Left renal pelvis (tissue), 4 donors: Measurements from ENCODE around the gene FZR1. TPM values are rescaled to one million over a fixed set of nuclear protein-coding genes. Genes with fewer than 3 reads are reported as not detected.

Experiments used
- DNase-seq, 4 donors: peaks; one replicate each; pipeline ENCODE4 v3.0.0-alpha.2; 2013; ENCODE audit warnings: low read depth in 4 of 4, low spot score in 3 of 4
- polyA plus RNA-seq, 4 donors: library from polyadenylated mRNA; unstranded; fragments of 120-200 nt; gene quantifications; one replicate each; pipeline ENCODE4 v1.2.1, GENCODE V29; 2013; ENCODE audit not compliant: insufficient read length in 4 of 4

Gene FZR1
- polyA plus RNA-seq, 4 donors = 43.2 to 59.0 (median 50.0) TPM

DNA sequence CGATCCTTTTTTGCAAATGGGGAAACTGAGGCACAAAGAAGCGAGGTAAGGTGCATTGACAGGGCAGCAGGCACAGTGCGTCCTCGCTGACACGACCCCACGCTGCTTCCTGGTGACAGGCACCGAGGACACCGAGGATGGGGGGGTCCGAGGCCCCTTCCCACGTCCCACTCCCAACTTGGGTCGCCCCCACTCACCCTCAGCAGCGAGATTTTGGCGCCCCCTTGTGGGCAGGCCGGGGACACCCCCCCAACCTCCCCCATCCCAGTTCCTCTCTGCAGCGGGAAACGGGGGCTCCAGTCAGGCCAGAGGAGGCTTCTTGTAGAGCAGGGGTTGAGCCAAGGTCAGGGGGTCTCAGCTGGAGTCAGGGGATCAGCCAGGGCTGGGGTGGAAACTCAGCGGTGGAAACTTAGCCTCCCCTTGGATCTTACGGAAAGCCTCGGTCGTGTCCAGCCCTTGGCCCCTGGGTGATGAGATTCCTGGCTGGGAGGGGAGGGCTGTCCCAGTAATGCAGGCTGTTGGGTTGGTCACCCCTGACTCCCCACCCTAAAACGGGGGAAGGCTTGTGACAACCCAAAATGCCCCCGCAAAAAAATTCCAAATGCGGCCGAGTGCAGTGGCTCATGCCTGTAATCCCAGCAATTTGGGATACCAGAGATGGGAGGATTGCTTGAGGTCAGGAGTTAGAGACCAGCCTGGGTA lies 34.0 kb upstream of the FZR1 start:
- DNase-seq = no peak

DNA sequence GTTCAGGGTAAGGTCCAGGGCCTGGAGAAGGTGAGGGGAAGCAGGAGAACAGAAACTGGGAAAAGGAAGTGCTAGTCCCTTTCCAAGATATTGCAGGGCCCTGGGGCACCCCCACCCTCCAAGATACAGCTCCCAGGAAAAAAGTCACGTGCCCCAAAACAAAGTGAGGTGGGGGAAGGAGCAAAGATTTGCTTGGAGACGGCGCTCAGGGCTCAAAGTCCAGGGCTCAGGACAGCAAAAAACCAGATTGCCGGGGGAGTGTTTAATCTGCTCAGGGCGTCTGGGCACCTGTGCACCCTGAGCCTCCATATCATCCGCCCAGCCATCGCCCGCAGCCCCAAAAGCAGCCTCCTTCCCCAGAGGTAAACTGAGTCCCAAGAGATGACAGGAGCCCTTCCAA lies 32.1 kb upstream of the FZR1 start:
- DNase-seq = no peak

DNA sequence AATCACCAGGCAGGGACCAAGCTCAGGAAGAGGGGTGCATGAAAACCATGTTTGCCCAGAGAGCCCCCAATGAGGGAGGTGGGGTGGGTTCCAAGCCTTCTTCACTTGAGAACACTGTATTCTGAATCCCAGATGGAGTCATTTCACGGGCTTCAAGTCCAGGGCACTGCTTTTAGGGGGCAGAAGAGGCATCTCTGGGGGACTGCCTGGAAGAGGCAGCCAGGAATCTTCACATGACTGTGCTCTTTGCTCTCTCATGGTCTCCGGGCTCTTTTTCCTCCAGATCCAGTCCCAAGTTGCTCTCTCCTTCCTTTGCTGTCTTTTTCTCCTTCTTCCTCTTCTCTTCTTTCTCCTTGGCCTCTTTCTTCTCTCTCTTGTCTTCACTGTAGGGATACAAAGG lies 31.5 kb upstream of the FZR1 start:
- no peak for DNase-seq

- DNase-seq = no peak
Observed at GRCh38 chr19:3475449-3475848, 30.7 kb upstream of the FZR1 start.

DNA sequence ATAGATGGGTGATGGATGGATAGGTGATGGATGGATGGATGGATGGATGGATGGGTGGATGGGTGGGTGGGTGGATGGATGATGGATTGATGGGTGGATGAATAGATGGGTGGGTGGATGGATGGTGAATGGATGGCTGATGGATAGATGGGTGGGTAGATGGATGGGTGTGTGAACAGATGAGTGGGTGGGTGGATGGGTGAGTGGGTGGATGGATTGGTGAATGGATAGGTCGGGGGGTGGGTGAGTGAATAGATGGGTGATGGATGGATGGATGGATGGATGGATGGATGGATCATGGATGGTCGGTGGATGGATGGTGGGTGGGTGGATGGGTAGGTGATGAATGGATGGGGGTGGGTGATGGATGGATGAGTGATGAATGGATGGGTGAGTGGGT lies 29.3 kb upstream of the FZR1 start:
- DNase-seq = no peak

GRCh38 chr19:3477506-3477905 lies 28.6 kb upstream of the FZR1 start:
- no peak for DNase-seq

GRCh38 chr19:3477951-3478350 lies 28.2 kb upstream of the FZR1 start:
- DNase-seq = no peak

GRCh38 chr19:3478409-3479176 lies 27.5 kb upstream of the FZR1 start:
- DNase-seq = no peak

- DNase-seq = no peak
Observed at GRCh38 chr19:3479177-3479833, 26.8 kb upstream of the FZR1 start.

DNA sequence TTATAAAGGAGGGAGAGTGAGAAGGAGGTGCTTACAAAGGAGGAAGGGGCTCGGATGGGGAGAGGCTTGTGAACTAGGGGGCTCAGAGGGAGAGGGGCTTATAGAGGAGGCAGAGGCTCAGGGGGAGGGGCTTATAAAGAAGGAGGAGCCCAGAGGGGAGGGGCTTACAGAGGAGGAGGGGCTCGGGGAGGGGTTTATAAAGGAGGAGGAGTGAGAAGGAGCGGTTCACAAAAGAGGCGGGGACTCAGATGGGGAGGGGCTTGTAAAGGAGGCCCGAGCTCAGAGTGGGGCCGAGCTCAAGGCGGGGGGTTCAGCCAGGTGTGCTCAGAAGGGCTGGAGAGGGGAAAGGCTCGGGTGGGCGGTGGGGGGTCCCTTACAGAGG lies 26.3 kb upstream of the FZR1 start:
- DNase-seq = no peak

GRCh38 chr19:3480383-3481091 lies 25.6 kb upstream of the FZR1 start, which contains the start of gene SMIM24:
SMIM24 (minus strand) TSS chr19:3480525; CDS start chr19:3480463, 62 bp downstream.
- DNase-seq = no peak

- no peak for DNase-seq
Observed at GRCh38 chr19:3481241-3482090, 24.6 kb upstream of the FZR1 start.

GRCh38 chr19:3482507-3483225 lies 23.4 kb upstream of the FZR1 start:
- DNase-seq = no peak

- no peak for DNase-seq
Observed at GRCh38 chr19:3483226-3483628, 22.9 kb upstream of the FZR1 start, which contains the start of gene SMIM44. SMIM44 (minus strand) TSS chr19:3483441; CDS start chr19:3483403, 38 bp downstream.

DNA sequence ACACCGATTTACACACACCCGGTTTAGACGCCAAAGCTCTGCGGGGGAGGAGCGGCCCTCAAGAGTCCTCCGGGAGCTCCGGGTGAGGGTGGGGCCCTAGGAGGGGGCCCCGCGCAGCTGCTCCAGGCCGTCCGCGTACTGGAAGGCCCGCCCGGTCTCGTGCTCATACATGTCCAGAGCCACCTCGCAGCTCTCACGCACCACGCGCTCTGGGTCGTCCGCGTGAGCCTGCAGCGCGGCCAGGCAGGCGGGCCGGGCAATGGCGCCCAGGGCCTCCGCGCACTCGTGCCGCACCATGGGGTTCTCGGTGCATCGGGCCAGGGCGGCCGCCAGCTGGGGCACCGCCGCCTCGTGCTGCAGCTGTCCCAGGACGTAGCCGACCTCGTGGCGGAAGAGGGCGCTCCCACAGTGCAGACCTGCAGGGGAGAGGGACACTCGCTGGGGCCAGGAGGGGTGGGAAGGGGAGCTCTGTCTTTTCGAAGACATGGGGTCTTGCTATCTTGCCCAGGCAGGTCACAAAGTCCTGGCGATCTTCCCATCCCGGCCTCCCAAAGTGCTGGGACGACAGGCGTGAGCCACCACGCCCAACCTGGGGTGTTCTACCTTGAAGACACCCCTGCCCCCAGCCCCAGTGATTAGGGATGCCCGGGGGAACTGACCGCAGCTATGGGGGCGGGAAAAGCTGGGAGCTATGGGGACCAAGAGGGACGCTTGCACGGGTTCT lies 14.6 kb upstream of the FZR1 start:
- no peak for DNase-seq

DNA sequence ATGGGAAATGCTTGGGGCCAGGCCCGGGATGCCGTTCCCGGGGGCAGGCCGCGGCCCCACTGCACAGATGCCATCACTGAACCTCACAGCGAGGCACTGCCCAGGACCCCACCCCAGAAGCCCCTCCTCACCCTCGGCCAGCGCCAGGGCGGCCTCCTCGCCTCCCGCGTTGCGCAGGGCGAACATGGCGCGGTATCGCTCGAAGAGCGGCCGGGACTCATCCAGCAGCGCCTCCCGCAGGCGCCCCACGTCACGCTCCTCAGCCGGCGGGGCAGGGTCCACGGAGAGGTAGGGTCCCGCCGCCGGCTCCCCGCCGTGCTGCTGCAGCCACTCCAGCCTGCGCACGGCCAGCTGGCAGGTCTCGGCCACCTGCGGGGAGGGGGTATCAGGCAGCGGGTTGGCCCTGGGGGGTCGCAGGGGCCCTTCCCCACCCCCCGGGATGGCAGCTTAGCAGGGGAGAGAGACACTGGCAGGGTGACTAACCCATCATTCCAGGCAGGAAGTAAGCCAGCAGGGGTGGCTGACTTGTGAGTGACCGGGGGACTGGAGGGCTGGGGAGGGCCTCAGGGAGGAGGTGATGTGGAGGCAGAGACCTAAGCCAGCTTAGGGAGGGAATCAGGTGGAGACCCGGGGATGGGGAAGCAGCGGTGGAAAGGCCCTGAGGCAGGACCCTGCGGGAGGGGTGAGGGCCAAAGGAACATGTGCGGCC lies 13.8 kb upstream of the FZR1 start:
- DNase-seq = no peak

DNA sequence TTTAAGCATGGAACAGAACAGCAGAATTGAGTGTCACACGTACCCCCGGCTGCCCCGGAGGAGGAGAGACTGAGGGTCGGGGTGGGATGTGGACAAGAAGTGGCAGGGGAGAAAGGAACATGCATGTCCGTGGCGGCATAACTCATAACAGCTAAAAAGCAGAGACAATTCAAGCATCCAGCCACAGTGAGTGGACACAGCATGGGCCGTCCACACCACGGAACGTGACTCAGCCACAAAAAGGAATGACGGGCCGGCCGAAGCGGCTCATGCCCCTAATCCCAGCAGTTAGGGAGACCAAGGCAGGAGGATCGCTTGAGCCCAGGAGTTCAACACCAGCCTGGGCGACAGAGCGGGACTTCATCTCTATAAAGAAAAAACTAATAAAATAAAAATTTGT lies 13.2 kb upstream of the FZR1 start:
- no peak for DNase-seq

- DNase-seq = no peak
Observed at GRCh38 chr19:3493651-3494050, 12.5 kb upstream of the FZR1 start.
